ENCODE measurements around the gene DDO. TPM values are rescaled to one million over a fixed set of nuclear protein-coding genes. Genes with fewer than 3 reads are reported as not detected.

The DDO gene
- total RNA-seq, 4 donors from 2014 or later, result 0.59 to 2.1 (median 1.4) TPM

GRCh38 chr6:110399219-110400071 lies 15.9 kb downstream of the DDO start:
- 18 to 51% methylated on average over 31 to 32 of the region's 43 CpGs for WGBS, 2 donors
- DNase-seq (ENCODE audit: low spot score in 2 of 2), result no peak
- peaks cover 0 to 12% (median 2%) of the 10 kb centered on the region in 4 donors for H3K4me1 ChIP-seq

GRCh38 chr6:110398778-110399177 lies 16.6 kb downstream of the DDO start:
- no peak for DNase-seq (ENCODE audit: low spot score in 2 of 2)
- H3K27me3 ChIP-seq, result no peaks in the 10 kb centered on the region
- H3K4me3 ChIP-seq, result no peak overlapping the region
- WGBS, 2 donors, result 80 to 82% methylated on average over 4 of the region's 4 CpGs
- peaks cover 0 to 12% (median 2%) of the 10 kb centered on the region in 4 donors for H3K4me1 ChIP-seq
- H3K27ac ChIP-seq, result peak overlapping the region in 2 of 4 donors; percentile 31 to 52
- no peaks in the 10 kb centered on the region for H3K9me3 ChIP-seq
- TF ChIP-seq POLR2A (IDR thresholded peaks at IDR 0.05) (no peak), EP300 (IDR thresholded peaks at IDR 0.05) (no peak)
- TF ChIP-seq, protein P1, sequence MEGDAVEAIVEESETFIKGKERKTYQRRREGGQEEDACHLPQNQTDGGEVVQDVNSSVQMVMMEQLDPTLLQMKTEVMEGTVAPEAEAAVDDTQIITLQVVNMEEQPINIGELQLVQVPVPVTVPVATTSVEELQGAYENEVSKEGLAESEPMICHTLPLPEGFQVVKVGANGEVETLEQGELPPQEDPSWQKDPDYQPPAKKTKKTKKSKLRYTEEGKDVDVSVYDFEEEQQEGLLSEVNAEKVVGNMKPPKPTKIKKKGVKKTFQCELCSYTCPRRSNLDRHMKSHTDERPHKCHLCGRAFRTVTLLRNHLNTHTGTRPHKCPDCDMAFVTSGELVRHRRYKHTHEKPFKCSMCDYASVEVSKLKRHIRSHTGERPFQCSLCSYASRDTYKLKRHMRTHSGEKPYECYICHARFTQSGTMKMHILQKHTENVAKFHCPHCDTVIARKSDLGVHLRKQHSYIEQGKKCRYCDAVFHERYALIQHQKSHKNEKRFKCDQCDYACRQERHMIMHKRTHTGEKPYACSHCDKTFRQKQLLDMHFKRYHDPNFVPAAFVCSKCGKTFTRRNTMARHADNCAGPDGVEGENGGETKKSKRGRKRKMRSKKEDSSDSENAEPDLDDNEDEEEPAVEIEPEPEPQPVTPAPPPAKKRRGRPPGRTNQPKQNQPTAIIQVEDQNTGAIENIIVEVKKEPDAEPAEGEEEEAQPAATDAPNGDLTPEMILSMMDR (IDR thresholded peaks at IDR 0.05), result no peak
- H3K36me3 ChIP-seq, result no peaks in the 10 kb centered on the region

More at GRCh38 chr6:110399219-110400071, 15.9 kb downstream of the DDO start:
- Histone ChIP-seq H3K27me3 (no peaks in the 10 kb centered on the region), H3K27ac (peak overlapping the region in 3 of 4 donors; percentile 31 to 72 (median 52)), H3K36me3 (no peaks in the 10 kb centered on the region), H3K4me3 (peak overlapping the region; percentile 15 to 53 (median 40)), H3K9me3 (no peaks in the 10 kb centered on the region)
- TF ChIP-seq, protein P1 (IDR thresholded peaks at IDR 0.05), result no peak
- no peak for TF ChIP-seq EP300 (IDR thresholded peaks at IDR 0.05)
- TF ChIP-seq POLR2A (IDR thresholded peaks at IDR 0.05), result no peak

- peaks cover 0 to 17% (median 2%) of the 10 kb centered on the region in 4 donors for H3K4me1 ChIP-seq
- H3K4me3 ChIP-seq, result no peak overlapping the region
- DNase-seq (ENCODE audit: low spot score in 2 of 2), result no peak
- TF ChIP-seq, protein P1 (IDR thresholded peaks at IDR 0.05), result no peak
- TF ChIP-seq EP300 (IDR thresholded peaks at IDR 0.05) (no peak), POLR2A (IDR thresholded peaks at IDR 0.05) (no peak)
- H3K27ac ChIP-seq, result no peak overlapping the region
- H3K27me3 ChIP-seq, result no peaks in the 10 kb centered on the region
- H3K9me3 ChIP-seq, result no peaks in the 10 kb centered on the region
- 52 to 55% methylated on average over 4 of the region's 4 CpGs for WGBS, 2 donors
- H3K36me3 ChIP-seq, result no peaks in the 10 kb centered on the region
Measured at GRCh38 chr6:110395221-110395620, 20.2 kb downstream of the DDO start.

DNA sequence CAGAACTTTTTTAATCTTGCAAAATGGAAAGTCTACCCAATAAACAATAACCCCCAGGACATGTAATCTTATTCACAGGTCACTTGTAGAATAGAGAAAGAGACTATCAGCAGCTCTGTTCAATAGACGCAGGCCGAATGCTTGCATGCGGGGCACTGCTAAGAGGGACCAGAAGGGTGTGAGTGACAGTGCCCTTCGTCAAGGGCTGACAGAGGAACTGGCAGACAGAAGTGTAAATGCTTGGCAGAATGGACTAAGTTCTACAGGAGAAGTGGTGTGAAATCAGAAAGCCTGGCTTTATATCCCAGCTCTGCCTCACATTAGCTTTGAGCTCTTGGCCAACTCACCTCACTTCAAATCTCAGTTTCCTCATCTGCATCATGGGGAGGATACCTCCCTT lies 21.0 kb downstream of the DDO start:
- no peak overlapping the region for H3K4me3 ChIP-seq
- H3K9me3 ChIP-seq, result no peaks in the 10 kb centered on the region
- TF ChIP-seq EP300 (IDR thresholded peaks at IDR 0.05) (no peak), POLR2A (IDR thresholded peaks at IDR 0.05) (no peak)
- TF ChIP-seq, protein P1 (IDR thresholded peaks at IDR 0.05), result no peak
- WGBS, 2 donors, result 96 to 98% methylated on average over 4 of the region's 4 CpGs
- no peaks in the 10 kb centered on the region for H3K27me3 ChIP-seq
- H3K27ac ChIP-seq, result no peak overlapping the region
- H3K4me1 ChIP-seq, result peaks cover 0 to 11% (median 1%) of the 10 kb centered on the region in 4 donors
- no peaks in the 10 kb centered on the region for H3K36me3 ChIP-seq
- DNase-seq (ENCODE audit: low spot score in 2 of 2), result no peak

DNA sequence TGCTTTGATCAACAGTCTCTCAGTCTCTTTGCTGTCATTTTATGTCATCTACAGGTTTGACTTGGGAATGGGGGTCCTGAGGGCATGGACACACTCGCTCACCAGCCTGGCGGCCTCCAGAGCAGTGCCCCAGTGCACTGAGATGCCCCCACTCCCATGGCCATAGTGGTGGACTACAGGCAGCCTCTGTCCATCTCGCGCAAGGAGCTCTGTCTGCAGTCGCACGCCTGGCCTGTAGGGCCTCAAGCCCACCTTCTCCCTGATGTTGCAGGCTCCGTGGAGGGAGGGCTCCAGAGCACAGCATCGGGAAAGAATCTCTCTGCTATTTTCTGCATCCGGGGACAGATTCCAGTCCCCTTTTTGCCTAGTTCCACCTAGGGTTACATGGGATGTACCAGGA lies 22.6 kb downstream of the DDO start:
- WGBS, 2 donors, result 60 to 79% methylated on average over 5 of the region's 9 CpGs
- H3K27me3 ChIP-seq, result no peaks in the 10 kb centered on the region
- no peak for TF ChIP-seq POLR2A (IDR thresholded peaks at IDR 0.05)
- no peak for TF ChIP-seq EP300 (IDR thresholded peaks at IDR 0.05)
- TF ChIP-seq, protein P1 (IDR thresholded peaks at IDR 0.05), result no peak
- no peaks in the 10 kb centered on the region for H3K36me3 ChIP-seq
- DNase-seq (ENCODE audit: low spot score in 2 of 2), result no peak
- peaks cover 0 to 5% (median 0%) of the 10 kb centered on the region in 4 donors for H3K4me1 ChIP-seq
- H3K27ac ChIP-seq, result no peak overlapping the region
- no peaks in the 10 kb centered on the region for H3K9me3 ChIP-seq
- no peak overlapping the region for H3K4me3 ChIP-seq

Data from tibial nerve (tissue), 4 donors.